A549 (cell line): ENCODE data around the gene CEACAM7. TPM values are rescaled to one million over a fixed set of nuclear protein-coding genes. Genes with fewer than 3 reads are reported as not detected.
A peak's percentile ranks its signal among the peaks of the same experiment; 100 is the strongest.

Experiments used
- ATAC-seq, 2 experiments: fragments of 200-7000 bp in 1 of 2; fragments of >200 bp in 1 of 2; cut with Nextera tagmentation in 1 of 2; cut with Tn5 transposase in 1 of 2; 3 replicates each; pipeline versions ENCODE4 v1.8.0 to v1.9.1; 2018 to 2020; ENCODE audit warnings: mild to moderate bottlenecking in 1 of 2, moderate library complexity in 1 of 2
- CTCF ChIA-PET: fragments of 300-600 bp; sonication (Branson Sonifier 250); formaldehyde crosslinking; extraction: SDS; loops from one replicate; lab custom pipeline; 2021; ENCODE audit warnings: antibody characterized with exemption, inconsistent platforms; lab: Yijun Ruan, JAX
- POLR2A ChIA-PET: fragments of 350-600 bp; formaldehyde crosslinking; extraction: SDS; loops from one replicate; lab custom pipeline; 2021; ENCODE audit warnings: antibody characterized with exemption, inconsistent platforms; lab: Yijun Ruan, JAX
- DNase-seq, 2 experiments: peaks; one replicate each; pipeline versions ENCODE4 v3.0.0 to v3.0.0-alpha.2; 2011 to 2016; ENCODE audit warnings: low read depth in 1 of 2, low spot score in 1 of 2
- FAIRE-seq: peaks from 2 replicates; lab custom pipeline; 2011; peaks lifted over from hg19 to GRCh38; lab: Jason Lieb, UNC
- H3K27ac ChIP-seq, 2 experiments: fragments of >200 bp; sonication (Bioruptor Twin); formaldehyde crosslinking; 3 replicates each; pipeline ENCODE4 v1.5.1; 2016 to 2017
- H3K4me1 ChIP-seq: fragments of >200 bp; sonication (Bioruptor Twin); formaldehyde crosslinking; 3 replicates; pipeline ENCODE4 v1.6.1; 2016
- H3K4me2 ChIP-seq: fragments of >200 bp; sonication (Bioruptor Twin); formaldehyde crosslinking; 3 replicates; pipeline ENCODE4 v1.6.1; 2016
- H3K4me3 ChIP-seq: fragments of >200 bp; sonication (Bioruptor Twin); formaldehyde crosslinking; 3 replicates; pipeline ENCODE4 v1.5.1; 2016
- H3K9me3 ChIP-seq: fragments of >200 bp; sonication (Bioruptor Twin); formaldehyde crosslinking; 3 replicates; pipeline ENCODE4 v1.6.1; 2016
- BHLHE40 ChIP-seq: IDR thresholded peaks from 2 replicates; pipeline ENCODE4 v1.6.1; 2012; ENCODE audit warnings: low read depth, low read length, inconsistent platforms
- CBX2 ChIP-seq: fragments of 200-600 bp; sonication (generic); IDR thresholded peaks from 2 replicates; pipeline ENCODE4 v1.6.1; 2016; ENCODE audit warnings: low read depth, mild to moderate bottlenecking, borderline replicate concordance
- ELK1 ChIP-seq: fragments of 150-350 bp; IDR thresholded peaks from 2 replicates; pipeline ENCODE4 v1.6.1; 2014; ENCODE audit warnings: low read depth, mild to moderate bottlenecking, low read length
- EP300 ChIP-seq, 2 experiments: fragments of >200 bp; sonication (Bioruptor Twin); formaldehyde crosslinking; IDR thresholded peaks; 2 replicates in 1 of 2; 3 replicates in 1 of 2; pipeline ENCODE4 v1.6.1; 2016 to 2017
- ESRRA ChIP-seq: fragments of 150-350 bp; IDR thresholded peaks from 2 replicates; pipeline ENCODE4 v1.6.1; 2014; ENCODE audit warnings: mild to moderate bottlenecking, low read length, borderline replicate concordance
- GATA3 ChIP-seq: IDR thresholded peaks from 2 replicates; pipeline ENCODE4 v1.6.1; 2012; ENCODE audit warnings: borderline replicate concordance
- HEYL ChIP-seq: fragments of 250-450 bp; sonication (Bioruptor Pico); IDR thresholded peaks from 2 replicates; pipeline ENCODE4 v1.8.0; 2021; ENCODE audit warnings: mild to moderate bottlenecking, moderate library complexity
- KDM1A ChIP-seq: fragments of 200-600 bp; sonication (generic); IDR thresholded peaks from 2 replicates; pipeline ENCODE4 v1.6.1; 2016; ENCODE audit warnings: low read depth, mild to moderate bottlenecking
- MAZ ChIP-seq: fragments of 150-350 bp; IDR thresholded peaks from 2 replicates; pipeline ENCODE4 v1.6.1; 2014; ENCODE audit warnings: antibody characterized with exemption, low read depth, low read length, borderline replicate concordance
- POLR2A ChIP-seq: IDR thresholded peaks from 2 replicates; pipeline ENCODE4 v1.6.1; 2012; ENCODE audit warnings: mild to moderate bottlenecking, low read length
- RAD21 ChIP-seq, 2 experiments: fragments of >200 bp in 1 of 2; sonication (Bioruptor Twin) in 1 of 2; formaldehyde crosslinking in 1 of 2; IDR thresholded peaks in 1 of 2; conservative IDR thresholded peaks in 1 of 2; 2 replicates in 1 of 2; 3 replicates in 1 of 2; pipeline ENCODE4 v1.6.1; 2012 to 2018; ENCODE audit warnings: inconsistent platforms in 1 of 2
- SMC3 ChIP-seq: fragments of >200 bp; sonication (Bioruptor Twin); formaldehyde crosslinking; IDR thresholded peaks from 3 replicates; pipeline ENCODE4 v1.6.1; 2018; ENCODE audit warnings: inconsistent platforms
- ZFP36 ChIP-seq: fragments of 450-650 bp; IDR thresholded peaks from 2 replicates; pipeline ENCODE4 v1.6.1; 2014; ENCODE audit warnings: borderline replicate concordance; ENCODE audit not compliant: partially characterized antibody
- WGBS: methylation state at CpG from one replicate; pipeline ENCODE4 v1.1.6; 2017; ENCODE audit errors: missing lambda C conversion rate; 5-methylcytosine and 5-hydroxymethylcytosine counted together
- polyA plus RNA-seq, 4 experiments: library from polyadenylated mRNA; depleted of rRNA in 3 of 4; stranded (reverse); fragments of >200 nt; fragmentation: RNase III in 1 of 4; extraction: RNeasy Plus Mini Kit Qiagen cat#74134 plus additional on column Dnase treatment in 1 of 4; gene quantifications; 2 replicates in 3 of 4; 3 replicates in 1 of 4; pipeline ENCODE4 v1.2.3, GENCODE V29; 2011 to 2017
- TF ChIP-seq, protein P1 (sequence below): fragments of >200 bp; sonication (Bioruptor Twin); formaldehyde crosslinking; IDR thresholded peaks from 3 replicates; pipeline ENCODE4 v1.5.1; 2016
- TF ChIP-seq, protein P2 (sequence below): fragments of 200-600 bp; sonication (generic); IDR thresholded peaks from 2 replicates; pipeline ENCODE4 v1.6.1; 2016; ENCODE audit warnings: antibody characterized with exemption, mild to moderate bottlenecking, moderate library complexity
- TF ChIP-seq, protein P3 (sequence below): fragments of 250-450 bp; sonication (Bioruptor Pico); IDR thresholded peaks from 2 replicates; pipeline ENCODE4 v1.5.0; 2021; ENCODE audit warnings: mild to moderate bottlenecking, moderate library complexity, borderline replicate concordance

Gene CEACAM7
- polyA plus RNA-seq, 2 of the 4 experiments (the other 2 are of a cell fraction), result 0.05 TPM; not detected in 1

GRCh38 chr19:41641879-41642485 is 46.1 kb downstream of the CEACAM7 start:
- Histone ChIP-seq H3K27ac (no peak overlapping the region), H3K9me3 (no peaks in the 10 kb centered on the region), H3K4me2 (no peak overlapping the region), H3K4me3 (no peak overlapping the region), H3K4me1 (no peaks in the 10 kb centered on the region)
- POLR2A ChIA-PET, result no interaction called here
- DNase-seq, result peak; percentile 78 to 99
- FAIRE-seq, result peak; percentile 100
- 3% methylated on average over 6 of the region's 6 CpGs for WGBS
- CTCF ChIA-PET, result interaction anchor here (0.6 to 12.6 kb wide), 92 partner anchors 9 to 847 kb away, joined by 3 to 261 read pairs (median 6); partner anchors contain the start of genes B9D2, CEACAM21, CEACAM3 and CEACAM4
- peak; percentile 94 to 99 for ATAC-seq
- TF ChIP-seq SMC3 (peak; percentile 95), BHLHE40 (no peak), RAD21 (conservative IDR thresholded peaks at IDR 0.05 in 1 of 2, IDR thresholded peaks at IDR 0.05 in 1 of 2) (peak; percentile 95 to 98)
- TF ChIP-seq, protein P1, sequence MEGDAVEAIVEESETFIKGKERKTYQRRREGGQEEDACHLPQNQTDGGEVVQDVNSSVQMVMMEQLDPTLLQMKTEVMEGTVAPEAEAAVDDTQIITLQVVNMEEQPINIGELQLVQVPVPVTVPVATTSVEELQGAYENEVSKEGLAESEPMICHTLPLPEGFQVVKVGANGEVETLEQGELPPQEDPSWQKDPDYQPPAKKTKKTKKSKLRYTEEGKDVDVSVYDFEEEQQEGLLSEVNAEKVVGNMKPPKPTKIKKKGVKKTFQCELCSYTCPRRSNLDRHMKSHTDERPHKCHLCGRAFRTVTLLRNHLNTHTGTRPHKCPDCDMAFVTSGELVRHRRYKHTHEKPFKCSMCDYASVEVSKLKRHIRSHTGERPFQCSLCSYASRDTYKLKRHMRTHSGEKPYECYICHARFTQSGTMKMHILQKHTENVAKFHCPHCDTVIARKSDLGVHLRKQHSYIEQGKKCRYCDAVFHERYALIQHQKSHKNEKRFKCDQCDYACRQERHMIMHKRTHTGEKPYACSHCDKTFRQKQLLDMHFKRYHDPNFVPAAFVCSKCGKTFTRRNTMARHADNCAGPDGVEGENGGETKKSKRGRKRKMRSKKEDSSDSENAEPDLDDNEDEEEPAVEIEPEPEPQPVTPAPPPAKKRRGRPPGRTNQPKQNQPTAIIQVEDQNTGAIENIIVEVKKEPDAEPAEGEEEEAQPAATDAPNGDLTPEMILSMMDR, result peak; percentile 99
- TF ChIP-seq, protein P2, sequence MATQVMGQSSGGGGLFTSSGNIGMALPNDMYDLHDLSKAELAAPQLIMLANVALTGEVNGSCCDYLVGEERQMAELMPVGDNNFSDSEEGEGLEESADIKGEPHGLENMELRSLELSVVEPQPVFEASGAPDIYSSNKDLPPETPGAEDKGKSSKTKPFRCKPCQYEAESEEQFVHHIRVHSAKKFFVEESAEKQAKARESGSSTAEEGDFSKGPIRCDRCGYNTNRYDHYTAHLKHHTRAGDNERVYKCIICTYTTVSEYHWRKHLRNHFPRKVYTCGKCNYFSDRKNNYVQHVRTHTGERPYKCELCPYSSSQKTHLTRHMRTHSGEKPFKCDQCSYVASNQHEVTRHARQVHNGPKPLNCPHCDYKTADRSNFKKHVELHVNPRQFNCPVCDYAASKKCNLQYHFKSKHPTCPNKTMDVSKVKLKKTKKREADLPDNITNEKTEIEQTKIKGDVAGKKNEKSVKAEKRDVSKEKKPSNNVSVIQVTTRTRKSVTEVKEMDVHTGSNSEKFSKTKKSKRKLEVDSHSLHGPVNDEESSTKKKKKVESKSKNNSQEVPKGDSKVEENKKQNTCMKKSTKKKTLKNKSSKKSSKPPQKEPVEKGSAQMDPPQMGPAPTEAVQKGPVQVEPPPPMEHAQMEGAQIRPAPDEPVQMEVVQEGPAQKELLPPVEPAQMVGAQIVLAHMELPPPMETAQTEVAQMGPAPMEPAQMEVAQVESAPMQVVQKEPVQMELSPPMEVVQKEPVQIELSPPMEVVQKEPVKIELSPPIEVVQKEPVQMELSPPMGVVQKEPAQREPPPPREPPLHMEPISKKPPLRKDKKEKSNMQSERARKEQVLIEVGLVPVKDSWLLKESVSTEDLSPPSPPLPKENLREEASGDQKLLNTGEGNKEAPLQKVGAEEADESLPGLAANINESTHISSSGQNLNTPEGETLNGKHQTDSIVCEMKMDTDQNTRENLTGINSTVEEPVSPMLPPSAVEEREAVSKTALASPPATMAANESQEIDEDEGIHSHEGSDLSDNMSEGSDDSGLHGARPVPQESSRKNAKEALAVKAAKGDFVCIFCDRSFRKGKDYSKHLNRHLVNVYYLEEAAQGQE, result no peak

- ATAC-seq, result no peak
- H3K9me3 ChIP-seq, result no peaks in the 10 kb centered on the region
- under 1% methylated on average over 6 of the region's 6 CpGs for WGBS
These were observed 49.4 kb downstream of the CEACAM7 start for GRCh38 chr19:41638641-41639081.

More at GRCh38 chr19:41638641-41639081, 49.4 kb downstream of the CEACAM7 start:
- FAIRE-seq (no peak), DNase-seq (no peak)
- H3K4me2 ChIP-seq, result no peak overlapping the region
- no peaks in the 10 kb centered on the region for H3K4me1 ChIP-seq
- no peak overlapping the region for H3K27ac ChIP-seq
- CTCF ChIA-PET, result interaction anchor here (0.6 to 12.6 kb wide), 22 partner anchors 8 to 198 kb away, joined by 3 to 261 read pairs (median 20); partner anchors contain the start of genes CEACAM3, CEACAM5, CEACAM6 and CEACAM7
- H3K4me3 ChIP-seq, result no peak overlapping the region
- TF ChIP-seq EP300 (IDR thresholded peaks at IDR 0.05) (no peak), HEYL (no peak), GATA3 (no peak), ESRRA (no peak), KDM1A (no peak), BHLHE40 (no peak), ZFP36 (no peak), MAZ (no peak), CBX2 (no peak), ELK1 (no peak), POLR2A (no peak)
- TF ChIP-seq, protein P3, sequence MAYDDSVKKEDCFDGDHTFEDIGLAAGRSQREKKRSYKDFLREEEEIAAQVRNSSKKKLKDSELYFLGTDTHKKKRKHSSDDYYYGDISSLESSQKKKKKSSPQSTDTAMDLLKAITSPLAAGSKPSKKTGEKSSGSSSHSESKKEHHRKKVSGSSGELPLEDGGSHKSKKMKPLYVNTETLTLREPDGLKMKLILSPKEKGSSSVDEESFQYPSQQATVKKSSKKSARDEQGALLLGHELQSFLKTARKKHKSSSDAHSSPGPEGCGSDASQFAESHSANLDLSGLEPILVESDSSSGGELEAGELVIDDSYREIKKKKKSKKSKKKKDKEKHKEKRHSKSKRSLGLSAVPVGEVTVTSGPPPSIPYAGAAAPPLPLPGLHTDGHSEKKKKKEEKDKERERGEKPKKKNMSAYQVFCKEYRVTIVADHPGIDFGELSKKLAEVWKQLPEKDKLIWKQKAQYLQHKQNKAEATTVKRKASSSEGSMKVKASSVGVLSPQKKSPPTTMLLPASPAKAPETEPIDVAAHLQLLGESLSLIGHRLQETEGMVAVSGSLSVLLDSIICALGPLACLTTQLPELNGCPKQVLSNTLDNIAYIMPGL (CRISPR knock-in tag), result no peak
- POLR2A ChIA-PET, result no interaction called here
